Left hindlimb (tissue), 1 donor: ENCODE data around the gene ST6GALNAC3.
"Not testable (repeated sequence)": the region's sequence is repeated elsewhere in the genome, so short reads cannot be mapped to it uniquely, and the experiment has no call there.

Experiments
- DNase-seq: peaks from one replicate; pipeline ENCODE4 v3.0.0-alpha.2; 2018

ST6GALNAC3 gene

GRCh38 chr1:76074321-76075187, at the start of gene ST6GALNAC3:
Gene ST6GALNAC3, plus strand, starts transcription at chr1:76074746.
- peak; percentile 88 for DNase-seq

- DNase-seq, result no peak
Measured at GRCh38 chr1:76027341-76027740, 47.2 kb upstream of the ST6GALNAC3 start.

GRCh38 chr1:76029331-76029730, 45.2 kb upstream of the ST6GALNAC3 start:
- no peak for DNase-seq

GRCh38 chr1:76031496-76031895, 43.0 kb upstream of the ST6GALNAC3 start:
- no peak for DNase-seq

GRCh38 chr1:76033800-76034475, 40.6 kb upstream of the ST6GALNAC3 start:
- no peak for DNase-seq

- no peak for DNase-seq
Measured at GRCh38 chr1:76035053-76035452, 39.5 kb upstream of the ST6GALNAC3 start.

GRCh38 chr1:76037324-76037723, 37.2 kb upstream of the ST6GALNAC3 start:
- DNase-seq, result no peak

- DNase-seq, result no peak
Measured at GRCh38 chr1:76038287-76039004, 36.1 kb upstream of the ST6GALNAC3 start.

GRCh38 chr1:76046149-76046548, 28.4 kb upstream of the ST6GALNAC3 start:
- DNase-seq, result no peak

- no peak for DNase-seq
Measured at GRCh38 chr1:76048219-76048618, 26.3 kb upstream of the ST6GALNAC3 start.

- DNase-seq, result no peak
Measured at GRCh38 chr1:76048926-76049325, 25.6 kb upstream of the ST6GALNAC3 start.

- no peak for DNase-seq
Measured at GRCh38 chr1:76049498-76049897, 25.0 kb upstream of the ST6GALNAC3 start.

- not testable (repeated sequence) for DNase-seq
Measured at GRCh38 chr1:76050073-76050472, 24.5 kb upstream of the ST6GALNAC3 start.

GRCh38 chr1:76053021-76053420, 21.5 kb upstream of the ST6GALNAC3 start:
- no peak for DNase-seq

GRCh38 chr1:76054359-76054758, 20.2 kb upstream of the ST6GALNAC3 start:
- no peak for DNase-seq

GRCh38 chr1:76055987-76056386, 18.6 kb upstream of the ST6GALNAC3 start:
- DNase-seq, result no peak

- DNase-seq, result no peak
Measured at GRCh38 chr1:76059451-76059850, 15.1 kb upstream of the ST6GALNAC3 start.

- DNase-seq, result no peak
Measured at GRCh38 chr1:76065270-76065669, 9.3 kb upstream of the ST6GALNAC3 start.

- no peak for DNase-seq
Measured at GRCh38 chr1:76066394-76066793, 8.2 kb upstream of the ST6GALNAC3 start.

- DNase-seq, result no peak
Measured at GRCh38 chr1:76068542-76068941, 6.0 kb upstream of the ST6GALNAC3 start.

- DNase-seq, result no peak
Measured at GRCh38 chr1:76068953-76069561, 5.5 kb upstream of the ST6GALNAC3 start.

- DNase-seq, result no peak
Measured at GRCh38 chr1:76070538-76070937, 4.0 kb upstream of the ST6GALNAC3 start.

GRCh38 chr1:76073481-76073880, 1.1 kb upstream of the ST6GALNAC3 start:
- DNase-seq, result no peak
